Measurements from ENCODE around the gene AGAP1. TPM values are rescaled to one million over a fixed set of nuclear protein-coding genes. Genes with fewer than 3 reads are reported as not detected.

AGAP1 gene
- polyA plus RNA-seq, 1 donor from 2014 or later, result 17.4 TPM

DNA sequence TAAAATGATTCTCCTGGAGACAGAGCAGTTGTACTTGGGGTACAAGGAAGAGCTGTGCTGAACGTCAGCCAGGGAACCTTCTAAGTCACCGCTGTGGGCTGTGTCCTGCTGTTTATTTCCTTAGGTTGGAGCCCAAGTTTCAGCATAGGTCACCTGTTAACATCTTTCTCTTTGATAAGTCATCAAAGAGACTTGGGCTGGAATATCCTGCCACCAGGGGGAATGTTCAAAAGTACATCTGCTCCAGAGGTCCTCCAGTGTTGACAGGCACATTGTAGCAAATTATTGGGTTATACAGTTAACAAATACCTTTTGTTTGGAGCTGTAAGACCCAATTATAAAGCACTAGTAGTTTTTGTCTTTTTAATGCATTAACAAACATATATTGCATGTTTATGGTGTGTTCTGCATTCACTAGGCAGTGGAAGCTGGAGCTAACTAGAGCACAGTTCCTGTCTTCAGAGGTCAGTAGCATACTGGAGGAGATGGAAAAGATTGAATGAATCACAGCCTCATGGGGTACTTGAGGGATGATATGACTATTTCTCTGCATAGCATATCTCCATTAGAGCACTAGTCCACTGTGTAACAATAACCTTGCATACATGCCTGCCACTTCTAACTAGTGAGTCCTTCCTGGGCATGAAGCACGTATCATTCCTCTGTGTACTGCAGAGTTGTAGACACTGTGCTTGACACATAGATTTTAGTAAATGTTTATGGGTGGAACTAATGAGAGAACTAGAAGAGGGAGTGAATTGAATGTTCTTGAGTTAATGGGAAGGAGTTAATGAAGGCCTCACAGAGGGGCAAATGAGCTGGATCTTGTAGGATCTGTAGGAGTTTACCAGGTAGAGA, 182.1 kb downstream of the AGAP1 start:
- no peaks in the 10 kb centered on the region for H3K36me3 ChIP-seq (ENCODE audit: insufficient read depth, low read length)
- H3K27me3 ChIP-seq (ENCODE audit: insufficient read depth, low read depth, low read length), result peaks cover 8% of the 10 kb centered on the region
- peaks cover 25% of the 10 kb centered on the region for H4K20me1 ChIP-seq (ENCODE audit: insufficient read depth)
- H3K27ac ChIP-seq (ENCODE audit: low read length), result no peak overlapping the region
- H3K4me2 ChIP-seq (ENCODE audit: low read length), result no peak overlapping the region
- TF ChIP-seq RAD21 (conservative IDR thresholded peaks at IDR 0.05), result no peak
- TF ChIP-seq SMC3 (conservative IDR thresholded peaks at IDR 0.05; ENCODE audit: poor library complexity), result no peak
- TF ChIP-seq, protein P1, sequence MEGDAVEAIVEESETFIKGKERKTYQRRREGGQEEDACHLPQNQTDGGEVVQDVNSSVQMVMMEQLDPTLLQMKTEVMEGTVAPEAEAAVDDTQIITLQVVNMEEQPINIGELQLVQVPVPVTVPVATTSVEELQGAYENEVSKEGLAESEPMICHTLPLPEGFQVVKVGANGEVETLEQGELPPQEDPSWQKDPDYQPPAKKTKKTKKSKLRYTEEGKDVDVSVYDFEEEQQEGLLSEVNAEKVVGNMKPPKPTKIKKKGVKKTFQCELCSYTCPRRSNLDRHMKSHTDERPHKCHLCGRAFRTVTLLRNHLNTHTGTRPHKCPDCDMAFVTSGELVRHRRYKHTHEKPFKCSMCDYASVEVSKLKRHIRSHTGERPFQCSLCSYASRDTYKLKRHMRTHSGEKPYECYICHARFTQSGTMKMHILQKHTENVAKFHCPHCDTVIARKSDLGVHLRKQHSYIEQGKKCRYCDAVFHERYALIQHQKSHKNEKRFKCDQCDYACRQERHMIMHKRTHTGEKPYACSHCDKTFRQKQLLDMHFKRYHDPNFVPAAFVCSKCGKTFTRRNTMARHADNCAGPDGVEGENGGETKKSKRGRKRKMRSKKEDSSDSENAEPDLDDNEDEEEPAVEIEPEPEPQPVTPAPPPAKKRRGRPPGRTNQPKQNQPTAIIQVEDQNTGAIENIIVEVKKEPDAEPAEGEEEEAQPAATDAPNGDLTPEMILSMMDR (IDR thresholded peaks at IDR 0.05; ENCODE audit: poor library complexity, severe bottlenecking), result no peak
- TF ChIP-seq, protein P2, sequence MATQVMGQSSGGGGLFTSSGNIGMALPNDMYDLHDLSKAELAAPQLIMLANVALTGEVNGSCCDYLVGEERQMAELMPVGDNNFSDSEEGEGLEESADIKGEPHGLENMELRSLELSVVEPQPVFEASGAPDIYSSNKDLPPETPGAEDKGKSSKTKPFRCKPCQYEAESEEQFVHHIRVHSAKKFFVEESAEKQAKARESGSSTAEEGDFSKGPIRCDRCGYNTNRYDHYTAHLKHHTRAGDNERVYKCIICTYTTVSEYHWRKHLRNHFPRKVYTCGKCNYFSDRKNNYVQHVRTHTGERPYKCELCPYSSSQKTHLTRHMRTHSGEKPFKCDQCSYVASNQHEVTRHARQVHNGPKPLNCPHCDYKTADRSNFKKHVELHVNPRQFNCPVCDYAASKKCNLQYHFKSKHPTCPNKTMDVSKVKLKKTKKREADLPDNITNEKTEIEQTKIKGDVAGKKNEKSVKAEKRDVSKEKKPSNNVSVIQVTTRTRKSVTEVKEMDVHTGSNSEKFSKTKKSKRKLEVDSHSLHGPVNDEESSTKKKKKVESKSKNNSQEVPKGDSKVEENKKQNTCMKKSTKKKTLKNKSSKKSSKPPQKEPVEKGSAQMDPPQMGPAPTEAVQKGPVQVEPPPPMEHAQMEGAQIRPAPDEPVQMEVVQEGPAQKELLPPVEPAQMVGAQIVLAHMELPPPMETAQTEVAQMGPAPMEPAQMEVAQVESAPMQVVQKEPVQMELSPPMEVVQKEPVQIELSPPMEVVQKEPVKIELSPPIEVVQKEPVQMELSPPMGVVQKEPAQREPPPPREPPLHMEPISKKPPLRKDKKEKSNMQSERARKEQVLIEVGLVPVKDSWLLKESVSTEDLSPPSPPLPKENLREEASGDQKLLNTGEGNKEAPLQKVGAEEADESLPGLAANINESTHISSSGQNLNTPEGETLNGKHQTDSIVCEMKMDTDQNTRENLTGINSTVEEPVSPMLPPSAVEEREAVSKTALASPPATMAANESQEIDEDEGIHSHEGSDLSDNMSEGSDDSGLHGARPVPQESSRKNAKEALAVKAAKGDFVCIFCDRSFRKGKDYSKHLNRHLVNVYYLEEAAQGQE (IDR thresholded peaks at IDR 0.05; ENCODE audit: borderline replicate concordance), result no peak
- TF ChIP-seq EZH2 (IDR thresholded peaks at IDR 0.05; ENCODE audit: borderline replicate concordance, insufficient read depth, low read length, poor library complexity, severe bottlenecking), result no peak
- no peak overlapping the region for H3K4me3 ChIP-seq (ENCODE audit: low read length)
- H3K9me2 ChIP-seq (ENCODE audit: insufficient read depth, low read length), result no peaks in the 10 kb centered on the region
- peaks cover 85% of the 10 kb centered on the region for H3K79me2 ChIP-seq (replicated peaks; ENCODE audit: insufficient read depth, low read length)
- no peak overlapping the region for H3K9ac ChIP-seq (ENCODE audit: low read length)
- H3K9me3 ChIP-seq (ENCODE audit: low read length), result no peaks in the 10 kb centered on the region
- H3F3A ChIP-seq (ENCODE audit: insufficient read depth, low read length, poor library complexity, severe bottlenecking), result no peaks in the 10 kb centered on the region
- H2AFZ ChIP-seq (ENCODE audit: low read depth, low read length), result no peak overlapping the region

DNA sequence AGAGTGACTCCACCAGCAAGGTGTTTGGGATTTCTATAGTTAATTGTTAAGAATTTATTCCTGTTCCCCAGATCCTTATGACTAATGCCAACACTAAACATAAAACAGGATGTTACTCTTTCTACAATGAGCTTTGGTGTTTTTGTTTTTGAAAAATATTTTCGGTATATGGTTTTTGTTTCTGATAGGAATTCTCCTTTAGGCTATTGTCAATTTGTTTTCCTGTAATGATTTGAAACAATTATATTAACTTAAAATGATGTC, 182.6 kb downstream of the AGAP1 start:
- no peak overlapping the region for H2AFZ ChIP-seq (ENCODE audit: low read depth, low read length)
- no peak overlapping the region for H3K27ac ChIP-seq (ENCODE audit: low read length)
- H3K79me2 ChIP-seq (replicated peaks; ENCODE audit: insufficient read depth, low read length), result peaks cover 87% of the 10 kb centered on the region
- no peaks in the 10 kb centered on the region for H3K36me3 ChIP-seq (ENCODE audit: insufficient read depth, low read length)
- no peaks in the 10 kb centered on the region for H3K9me3 ChIP-seq (ENCODE audit: low read length)
- no peaks in the 10 kb centered on the region for H3F3A ChIP-seq (ENCODE audit: insufficient read depth, low read length, poor library complexity, severe bottlenecking)
- H3K4me3 ChIP-seq (ENCODE audit: low read length), result no peak overlapping the region
- TF ChIP-seq EZH2 (IDR thresholded peaks at IDR 0.05; ENCODE audit: borderline replicate concordance, insufficient read depth, low read length, poor library complexity, severe bottlenecking) (no peak), EP300 (conservative IDR thresholded peaks at IDR 0.05; ENCODE audit: poor library complexity, severe bottlenecking) (no peak), SMC3 (conservative IDR thresholded peaks at IDR 0.05; ENCODE audit: poor library complexity) (no peak), POLR2AphosphoS5 (IDR thresholded peaks at IDR 0.05) (no peak), MXI1 (conservative IDR thresholded peaks at IDR 0.05; ENCODE audit: poor library complexity, severe bottlenecking) (no peak), TAF1 (IDR thresholded peaks at IDR 0.05; ENCODE audit: low read depth) (no peak), RAD21 (conservative IDR thresholded peaks at IDR 0.05) (no peak)
- TF ChIP-seq, protein P2 (IDR thresholded peaks at IDR 0.05; ENCODE audit: borderline replicate concordance), result no peak
- TF ChIP-seq, protein P1 (IDR thresholded peaks at IDR 0.05; ENCODE audit: poor library complexity, severe bottlenecking), result no peak
- H3K27me3 ChIP-seq (ENCODE audit: insufficient read depth, low read depth, low read length), result peaks cover 5% of the 10 kb centered on the region
- H4K20me1 ChIP-seq (ENCODE audit: insufficient read depth), result peaks cover 19% of the 10 kb centered on the region
- no peak overlapping the region for H3K4me2 ChIP-seq (ENCODE audit: low read length)
- H3K9ac ChIP-seq (ENCODE audit: low read length), result no peak overlapping the region
- H3K9me2 ChIP-seq (ENCODE audit: insufficient read depth, low read length), result no peaks in the 10 kb centered on the region

Measured in neural cell (in vitro differentiated cells).